Naive thymus-derived CD4-positive, alpha-beta T cell (primary cell): ENCODE data around the gene ADGRB2. TPM values are rescaled to one million over a fixed set of nuclear protein-coding genes. Genes with fewer than 3 reads are reported as not detected.

Experiments used
- ATAC-seq: fragments of 150-1000 bp; cut with Tn5 transposase; 2 replicates; pipeline ENCODE4 v1.10.0; 2021; ENCODE audit warnings: mild to moderate bottlenecking, moderate library complexity
- CTCF ChIA-PET: fragments of 350-600 bp; sonication (Branson Sonifier 250); formaldehyde crosslinking; loops from one replicate; lab custom pipeline; 2021; ENCODE audit warnings: antibody characterized with exemption; lab: Charles Lee
- POLR2A ChIA-PET: fragments of 350-600 bp; sonication (Branson Sonifier 250); formaldehyde crosslinking; loops from one replicate; lab custom pipeline; 2021; ENCODE audit warnings: antibody characterized with exemption, inconsistent platforms; lab: Charles Lee
- DNase-seq, 9 donors: peaks; one replicate each; pipeline versions ENCODE4 v3.0.0 to v3.0.0-alpha.2; 2020 to 2022; ENCODE audit warnings: mixed read lengths in 1 of 9
- H3K27ac ChIP-seq: one replicate; pipeline ENCODE4 v1.7.0; 2013; ENCODE audit warnings: mild to moderate bottlenecking, low read depth, low read length, moderate library complexity
- H3K27me3 ChIP-seq, 2 donors: one replicate each; pipeline ENCODE4 v1.7.0; 2013; ENCODE audit warnings: low read length in 2 of 2, mild to moderate bottlenecking in 2 of 2, moderate library complexity in 2 of 2; ENCODE audit not compliant: control insufficient read depth in 2 of 2, insufficient read depth in 2 of 2
- H3K36me3 ChIP-seq, 3 experiments: 1 replicate in 2 of 3; 2 replicates in 1 of 3; pipeline ENCODE4 v1.7.0; 2013; ENCODE audit warnings: low read length in 3 of 3, mild to moderate bottlenecking in 3 of 3, moderate library complexity in 1 of 3; ENCODE audit not compliant: insufficient read depth in 3 of 3, control insufficient read depth in 2 of 3
- H3K4me1 ChIP-seq, 2 donors: one replicate each; pipeline ENCODE4 v1.7.0; 2013; ENCODE audit warnings: low read length in 2 of 2, mild to moderate bottlenecking in 2 of 2, moderate library complexity in 1 of 2; ENCODE audit not compliant: control insufficient read depth in 2 of 2, insufficient read depth in 2 of 2
- H3K4me3 ChIP-seq: 2 replicates; pipeline ENCODE4 v1.7.0; 2013; ENCODE audit warnings: mild to moderate bottlenecking, low read length
- H3K9me3 ChIP-seq, 3 experiments: 1 replicate in 2 of 3; 2 replicates in 1 of 3; pipeline ENCODE4 v1.7.0; 2013; ENCODE audit warnings: low read length in 3 of 3; ENCODE audit not compliant: control insufficient read depth in 2 of 3
- H3K27ac Mint-ChIP-seq, 9 donors: one replicate each; pipeline ENCODE4 v1.8.0; 2020 to 2022; ENCODE audit warnings: mixed read lengths in 9 of 9, mild to moderate bottlenecking in 8 of 9, moderate library complexity in 5 of 9, inconsistent platforms in 2 of 9
- H3K27me3 Mint-ChIP-seq, 5 donors: one replicate each; pipeline ENCODE4 v1.8.0; 2021 to 2022; ENCODE audit warnings: mixed read lengths in 5 of 5, mild to moderate bottlenecking in 1 of 5
- H3K36me3 Mint-ChIP-seq, 5 donors: one replicate each; pipeline ENCODE4 v1.8.0; 2020 to 2022; ENCODE audit warnings: mixed read lengths in 5 of 5, mild to moderate bottlenecking in 3 of 5, inconsistent platforms in 1 of 5
- H3K4me1 Mint-ChIP-seq, 7 donors: one replicate each; pipeline ENCODE4 v1.8.0; 2020 to 2022; ENCODE audit warnings: mixed read lengths in 7 of 7, mild to moderate bottlenecking in 3 of 7, inconsistent platforms in 1 of 7
- H3K4me3 Mint-ChIP-seq, 10 donors: one replicate each; pipeline ENCODE4 v1.8.0; 2020 to 2022; ENCODE audit warnings: mild to moderate bottlenecking in 10 of 10, mixed read lengths in 10 of 10, moderate library complexity in 6 of 10, inconsistent platforms in 2 of 10
- H3K9me3 Mint-ChIP-seq, 11 donors: one replicate each; pipeline ENCODE4 v1.8.0; 2020 to 2022; ENCODE audit warnings: mixed read lengths in 11 of 11, mild to moderate bottlenecking in 4 of 11, inconsistent platforms in 1 of 11, moderate library complexity in 1 of 11
- intact Hi-C, 2 donors: fragments of 100-400 bp; cut with micrococcal nuclease; formaldehyde crosslinking; loops; one replicate each; pipeline ENCODE4 v1.15.1; 2023
- polyA plus RNA-seq, 2 donors: library from polyadenylated mRNA; unstranded; fragments of 300-500 nt; fragmentation: Illumina TruSeq; gene quantifications; one replicate each; pipeline ENCODE4 v1.2.3, GENCODE V29; 2021
- total RNA-seq, 6 experiments: library from RNA in 5 of 6; stranded (reverse) in 5 of 6; gene quantifications; 1 replicate in 5 of 6; 2 replicates in 1 of 6; pipeline ENCODE4 v1.2.3 and lab custom pipeline; 2021 to 2026

Gene ADGRB2
- total and polyA plus RNA-seq, 7 experiments from 2014 or later: 0.11 to 4.3 (median 0.43) TPM; not detected in 2

- Histone ChIP-seq H3K4me1 (peaks cover 0 to 32% of the 10 kb centered on the region in 2 donors), H3K27me3 (no peaks in the 10 kb centered on the region), H3K27ac (no peak overlapping the region), H3K36me3 (no peaks in the 10 kb centered on the region), H3K9me3 (no peaks in the 10 kb centered on the region), H3K4me3 (no peak overlapping the region)
- ATAC-seq (no peak), DNase-seq (no peak)
- CTCF ChIA-PET: no interaction called here
- intact Hi-C loops: no loop called here
- Mint-ChIP-seq H3K4me1 (peaks cover under 1 to 34% (median 13%) of the 10 kb centered on the region in 7 donors), H3K36me3 (no peaks in the 10 kb centered on the region), H3K27ac (peak overlapping the region in 1 of 9 donors; percentile 46), H3K4me3 (peak overlapping the region in 2 of 10 donors; percentile 25 to 43), H3K9me3 (peaks cover 0 to 1% (median 0%) of the 10 kb centered on the region in 11 donors), H3K27me3 (peaks cover 0 to 27% (median 6%) of the 10 kb centered on the region in 5 donors)
- POLR2A ChIA-PET: interaction anchor here (0.6 kb wide), 1 partner anchor 259 kb away, joined by 3 read pairs; no protein-coding TSS in a partner anchor
These were observed 17.5 kb downstream of the ADGRB2 start for GRCh38 chr1:31746687-31747086.

- peaks cover 0 to 29% (median 7%) of the 10 kb centered on the region in 7 donors for H3K4me1 Mint-ChIP-seq
- no peak overlapping the region for H3K27ac ChIP-seq
- intact Hi-C loops: loop anchor here in 1 of 2 donors (1.0 kb wide), 1 partner anchor 82 kb away; no protein-coding TSS in a partner anchor
- H3K4me1 ChIP-seq: peaks cover 0 to 26% of the 10 kb centered on the region in 2 donors
- DNase-seq: no peak
- no peak for ATAC-seq
- H3K4me3 Mint-ChIP-seq: peak overlapping the region in 1 of 10 donors; percentile 25
- H3K27me3 Mint-ChIP-seq: peaks cover 0 to 23% (median 6%) of the 10 kb centered on the region in 5 donors
- POLR2A ChIA-PET: interaction anchor here (0.6 kb wide), 1 partner anchor 260 kb away, joined by 3 read pairs; no protein-coding TSS in a partner anchor
- no peaks in the 10 kb centered on the region for H3K9me3 ChIP-seq
- no peaks in the 10 kb centered on the region for H3K36me3 ChIP-seq
- H3K4me3 ChIP-seq: no peak overlapping the region
- H3K27ac Mint-ChIP-seq: peak overlapping the region in 3 of 9 donors; percentile 40 to 67 (median 46)
- CTCF ChIA-PET: interaction anchor here (0.5 to 0.6 kb wide), 2 partner anchors 86 to 220 kb away, joined by 3 to 5 read pairs; no protein-coding TSS in a partner anchor
- H3K36me3 Mint-ChIP-seq: no peaks in the 10 kb centered on the region
- H3K27me3 ChIP-seq: no peaks in the 10 kb centered on the region
- peaks cover 0 to 1% (median 0%) of the 10 kb centered on the region in 11 donors for H3K9me3 Mint-ChIP-seq
These were observed 18.0 kb downstream of the ADGRB2 start for GRCh38 chr1:31745946-31746670.

- intact Hi-C loops: loop anchor here in 1 of 2 donors (1.0 kb wide), 1 partner anchor 81 kb away; no protein-coding TSS in a partner anchor
- H3K27ac Mint-ChIP-seq: no peak overlapping the region
- H3K4me3 Mint-ChIP-seq: no peak overlapping the region
These were observed 18.8 kb downstream of the ADGRB2 start for GRCh38 chr1:31745096-31745945.

GRCh38 chr1:31744165-31744888 lies 19.8 kb downstream of the ADGRB2 start:
- ATAC-seq: no peak
- DNase-seq: no peak
- peaks cover 3 to 10% of the 10 kb centered on the region in 2 donors for H3K4me1 ChIP-seq
- intact Hi-C loops: no loop called here
- CTCF ChIA-PET: no interaction called here
- peak overlapping the region in 1 of 9 donors; percentile 38 for H3K27ac Mint-ChIP-seq
- no peaks in the 10 kb centered on the region for H3K36me3 ChIP-seq
- H3K9me3 ChIP-seq: no peaks in the 10 kb centered on the region
- no peaks in the 10 kb centered on the region for H3K36me3 Mint-ChIP-seq
- peaks cover 0 to 1% (median 0%) of the 10 kb centered on the region in 11 donors for H3K9me3 Mint-ChIP-seq
- no peaks in the 10 kb centered on the region for H3K27me3 ChIP-seq
- peaks cover 0 to 10% (median 0%) of the 10 kb centered on the region in 5 donors for H3K27me3 Mint-ChIP-seq
- H3K4me3 ChIP-seq: no peak overlapping the region
- peak overlapping the region in 1 of 10 donors; percentile 2 for H3K4me3 Mint-ChIP-seq
- H3K4me1 Mint-ChIP-seq: peaks cover 5 to 26% (median 13%) of the 10 kb centered on the region in 7 donors
- POLR2A ChIA-PET: no interaction called here
- no peak overlapping the region for H3K27ac ChIP-seq

More at GRCh38 chr1:31745096-31745945, 18.8 kb downstream of the ADGRB2 start:
- peaks cover 0 to 15% (median 6%) of the 10 kb centered on the region in 5 donors for H3K27me3 Mint-ChIP-seq
- H3K4me1 Mint-ChIP-seq: peaks cover 0 to 21% (median 8%) of the 10 kb centered on the region in 7 donors
- Histone ChIP-seq H3K4me1 (peaks cover 0 to 18% of the 10 kb centered on the region in 2 donors), H3K36me3 (no peaks in the 10 kb centered on the region), H3K27me3 (no peaks in the 10 kb centered on the region), H3K27ac (no peak overlapping the region), H3K4me3 (no peak overlapping the region), H3K9me3 (no peaks in the 10 kb centered on the region)
- peak in 2 of 9 donors; percentile 30 to 65 for DNase-seq
- peak; percentile 71 for ATAC-seq
- no peaks in the 10 kb centered on the region for H3K36me3 Mint-ChIP-seq
- CTCF ChIA-PET: interaction anchor here (0.6 kb wide), 1 partner anchor 85 kb away, joined by 3 read pairs; no protein-coding TSS in a partner anchor
- peaks cover 0 to 1% (median 0%) of the 10 kb centered on the region in 11 donors for H3K9me3 Mint-ChIP-seq
- POLR2A ChIA-PET: no interaction called here

- peaks cover 6 to 31% (median 17%) of the 10 kb centered on the region in 7 donors for H3K4me1 Mint-ChIP-seq
- peaks cover 0 to 10% (median 0%) of the 10 kb centered on the region in 5 donors for H3K27me3 Mint-ChIP-seq
- Histone ChIP-seq H3K27ac (no peak overlapping the region), H3K9me3 (no peaks in the 10 kb centered on the region), H3K36me3 (no peaks in the 10 kb centered on the region), H3K4me1 (peaks cover 7 to 10% of the 10 kb centered on the region in 2 donors), H3K4me3 (no peak overlapping the region), H3K27me3 (no peaks in the 10 kb centered on the region)
- H3K36me3 Mint-ChIP-seq: no peaks in the 10 kb centered on the region
- CTCF ChIA-PET: no interaction called here
- DNase-seq: no peak
- ATAC-seq: no peak
- intact Hi-C loops: no loop called here
- POLR2A ChIA-PET: no interaction called here
- peaks cover 0 to 1% (median 0%) of the 10 kb centered on the region in 11 donors for H3K9me3 Mint-ChIP-seq
- no peak overlapping the region for H3K4me3 Mint-ChIP-seq
- H3K27ac Mint-ChIP-seq: no peak overlapping the region
These were observed 21.5 kb downstream of the ADGRB2 start for GRCh38 chr1:31742462-31743212.
